SK-N-SH (cell line): ENCODE data around the gene ESYT3.

Experiments used
- CTCF ChIP-seq: fragments of 200-600 bp; sonication (generic); IDR thresholded peaks from 2 replicates; pipeline ENCODE4 v1.6.1; 2017; ENCODE audit warnings: antibody characterized with exemption, mild to moderate bottlenecking, moderate library complexity
- EZH2phosphoT487 ChIP-seq: fragments of 200-600 bp; sonication (generic); IDR thresholded peaks from 2 replicates; pipeline ENCODE4 v1.6.1; 2017; ENCODE audit warnings: low read depth, mixed run types, mild to moderate bottlenecking, antibody characterized with exemption, moderate library complexity, borderline replicate concordance
- JUND ChIP-seq: IDR thresholded peaks from 2 replicates; pipeline ENCODE4 v1.4.0; 2012
- MAX ChIP-seq: IDR thresholded peaks from 2 replicates; pipeline ENCODE4 v1.4.0; 2012; ENCODE audit warnings: low read depth
- POLR2AphosphoS5 ChIP-seq: IDR thresholded peaks from 2 replicates; pipeline ENCODE4 v1.6.1; 2012; ENCODE audit warnings: low read depth, low read length
- REST ChIP-seq: IDR thresholded peaks from 2 replicates; pipeline ENCODE4 v1.6.1; 2012; ENCODE audit warnings: mild to moderate bottlenecking, low read depth, low read length, moderate library complexity
- RXRA ChIP-seq: IDR thresholded peaks from 2 replicates; pipeline ENCODE4 v1.4.0; 2012; ENCODE audit warnings: low read depth, mild to moderate bottlenecking, borderline replicate concordance
- SMC3 ChIP-seq: IDR thresholded peaks from 2 replicates; pipeline ENCODE4 v1.6.1; 2012; ENCODE audit warnings: low read depth, low read length, improper control_type of control experiment

GRCh38 chr3:138450704-138451424, 16.4 kb downstream of the ESYT3 start:
- TF ChIP-seq EZH2phosphoT487 (no peak), REST (no peak), CTCF (no peak), JUND (no peak), MAX (no peak), RXRA (no peak), SMC3 (no peak), POLR2AphosphoS5 (no peak)
